Kidney (tissue), 14 donors: ENCODE measurements around the gene NUDT16L1. TPM values are rescaled to one million over a fixed set of nuclear protein-coding genes. Genes with fewer than 3 reads are reported as not detected.

Experiments used
- DNase-seq, 5 donors: peaks; one replicate each; pipeline ENCODE4 v3.0.0-alpha.2; 2013 to 2020
- FAIRE-seq: peaks from 2 replicates; lab custom pipeline; 2012; peaks lifted over from hg19 to GRCh38; lab: Jason Lieb, UNC
- H3K27ac ChIP-seq, 2 donors: one replicate each; pipeline ENCODE4 v1.7.0; 2013; ENCODE audit warnings: low read depth in 2 of 2, low read length in 2 of 2, inconsistent platforms in 1 of 2
- H3K27me3 ChIP-seq: one replicate; pipeline ENCODE4 v1.7.1; 2013; ENCODE audit warnings: low read length, inconsistent platforms; ENCODE audit not compliant: control insufficient read depth, insufficient read depth
- H3K36me3 ChIP-seq, 3 donors: one replicate each; pipeline versions ENCODE4 v1.7.0 to v1.7.1; 2013; ENCODE audit warnings: low read length in 3 of 3, control low read depth in 1 of 3, inconsistent platforms in 1 of 3; ENCODE audit not compliant: insufficient read depth in 3 of 3, control insufficient read depth in 2 of 3
- H3K4me1 ChIP-seq, 3 donors: one replicate each; pipeline versions ENCODE4 v1.7.0 to v1.7.1; 2013; ENCODE audit warnings: low read length in 3 of 3, inconsistent platforms in 1 of 3, low read depth in 1 of 3; ENCODE audit not compliant: control insufficient read depth in 2 of 3, insufficient read depth in 2 of 3
- H3K4me3 ChIP-seq, 3 donors: one replicate each; pipeline versions ENCODE4 v1.7.0 to v1.8.1; 2013; ENCODE audit warnings: low read length in 3 of 3, control low read depth in 1 of 3, inconsistent platforms in 1 of 3
- H3K9ac ChIP-seq, 3 donors: one replicate each; pipeline versions ENCODE4 v1.7.0 to v1.7.1; 2013; ENCODE audit warnings: low read length in 3 of 3, control low read depth in 1 of 3, inconsistent platforms in 1 of 3
- H3K9me3 ChIP-seq, 3 donors: one replicate each; pipeline versions ENCODE4 v1.7.0 to v1.7.1; 2013; ENCODE audit warnings: low read length in 3 of 3, control low read depth in 1 of 3, inconsistent platforms in 1 of 3; ENCODE audit not compliant: control insufficient read depth in 2 of 3, insufficient read depth in 1 of 3
- CTCF ChIP-seq: IDR thresholded peaks from 3 replicates; pipeline ENCODE4 v1.5.1; 2012; ENCODE audit warnings: mild to moderate bottlenecking, moderate library complexity, borderline replicate concordance; ENCODE audit not compliant: insufficient read depth; ENCODE audit errors: extremely low read depth
- intact Hi-C: fragments of 100-400 bp; cut with DNase I; formaldehyde crosslinking; loops from one replicate; pipeline ENCODE4 v1.11.1; 2022
- polyA plus RNA-seq: library from polyadenylated mRNA; stranded (reverse); fragments of 350-450 nt; fragmentation: Illumina TruSeq; extraction: RNeasy Lipid Tissue Mini Kit (QIAGEN cat#74804); gene quantifications from one replicate; pipeline ENCODE4 v1.2.3, GENCODE V29; 2014; ENCODE audit warnings: low read depth, low replicate concordance; ENCODE audit not compliant: insufficient read depth
- total RNA-seq: library from RNA; stranded (reverse); fragmentation: NEBNext Ultra II Directional; extraction: Animal tissue kit (Norgen Biotek cat#: 25700); gene quantifications from one replicate; pipeline ENCODE4 v1.2.1, GENCODE V29; 2021
- donor health status: control.
- donor health status: control.
- donor health status: control.
- donor health status: control.
- donor health status: control.
- donor health status: DM: yes; HTN: yes; CAD: no.
- donor health status: Normal renal cell carcinoma (clear cell type).

Gene NUDT16L1
- total and polyA plus RNA-seq, 2 donors from 2014 or later = 30.6 to 69.4 TPM

- FAIRE-seq = no peak
- Histone ChIP-seq H3K9me3 (no peaks in the 10 kb centered on the region), H3K4me1 (no peaks in the 10 kb centered on the region), H3K9ac (no peak overlapping the region), H3K36me3 (peaks cover 0 to 6% (median 4%) of the 10 kb centered on the region in 3 donors), H3K27ac (no peak overlapping the region), H3K4me3 (no peak overlapping the region), H3K27me3 (no peaks in the 10 kb centered on the region)
- DNase-seq = no peak
- TF ChIP-seq CTCF = no peak
- intact Hi-C loops = no loop called here
Observed at GRCh38 chr16:4685292-4685691, 8.1 kb upstream of the NUDT16L1 start.

GRCh38 chr16:4685776-4686496, 7.4 kb upstream of the NUDT16L1 start:
- Histone ChIP-seq H3K27ac (no peak overlapping the region), H3K9ac (no peak overlapping the region), H3K4me3 (no peak overlapping the region), H3K36me3 (peaks cover 2 to 6% (median 4%) of the 10 kb centered on the region in 3 donors), H3K27me3 (no peaks in the 10 kb centered on the region), H3K9me3 (no peaks in the 10 kb centered on the region), H3K4me1 (no peaks in the 10 kb centered on the region)
- intact Hi-C loops = no loop called here
- DNase-seq (no peak), FAIRE-seq (no peak)
- TF ChIP-seq CTCF = no peak

- FAIRE-seq (no peak), DNase-seq (no peak)
- no peak overlapping the region for H3K27ac ChIP-seq
- no peak overlapping the region for H3K9ac ChIP-seq
- no peaks in the 10 kb centered on the region for H3K4me1 ChIP-seq
- H3K4me3 ChIP-seq = no peak overlapping the region
- intact Hi-C loops = no loop called here
- no peaks in the 10 kb centered on the region for H3K9me3 ChIP-seq
- TF ChIP-seq CTCF = no peak
- H3K36me3 ChIP-seq = peaks cover 2 to 6% (median 4%) of the 10 kb centered on the region in 3 donors
- no peaks in the 10 kb centered on the region for H3K27me3 ChIP-seq
Observed at GRCh38 chr16:4686497-4687210, 6.7 kb upstream of the NUDT16L1 start.
